ENCODE measurements around the gene ACTMAP. TPM values are rescaled to one million over a fixed set of nuclear protein-coding genes. Genes with fewer than 3 reads are reported as not detected.

ACTMAP gene
- total and polyA plus RNA-seq, 2 of the 13 experiments (the other 11 are each of a cell fraction or from before 2014, with no cell fraction given): 2.2 to 7.9 TPM

DNA sequence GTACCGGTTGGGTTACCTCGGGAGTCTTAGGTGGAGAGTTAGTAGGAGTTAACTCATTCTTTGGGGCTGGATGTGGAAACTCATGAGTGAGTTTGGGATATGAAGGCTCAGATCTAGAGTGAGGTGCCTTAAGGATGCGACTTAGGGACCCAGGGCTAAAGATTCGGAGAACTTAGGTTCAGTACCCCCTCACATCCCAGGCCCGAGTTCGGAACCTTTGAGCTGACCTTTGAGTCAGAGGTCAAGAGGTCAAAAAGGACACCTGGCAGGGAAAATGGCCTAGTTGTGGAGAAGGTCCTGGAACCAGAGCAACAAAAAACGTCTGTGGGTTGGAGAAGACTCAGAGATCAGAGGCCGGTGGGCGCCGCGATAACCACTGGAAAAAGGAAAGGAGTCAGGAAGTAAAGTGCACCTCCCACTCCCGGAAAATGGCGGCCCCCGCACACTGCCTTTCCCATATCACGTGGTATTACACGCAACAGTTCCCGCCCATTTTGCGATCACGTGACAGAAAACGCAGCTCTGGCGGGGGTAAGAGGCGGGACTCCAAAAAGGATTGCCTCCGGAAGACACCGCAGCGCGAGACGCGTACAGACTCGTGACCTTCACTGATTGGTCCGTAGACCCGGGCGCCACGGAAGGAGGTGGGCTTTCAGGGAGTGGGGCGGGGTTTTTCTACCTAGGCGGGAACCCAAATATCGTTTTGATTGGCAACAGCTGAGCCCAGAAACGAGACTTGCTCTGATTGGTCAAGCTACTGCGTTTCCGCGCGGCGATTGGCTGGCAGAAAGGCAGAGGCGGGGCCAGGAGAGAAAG lies at the start of gene ACTMAP (continued):
- TF ChIP-seq PPARG (CRISPR knock-in tag; conservative IDR thresholded peaks at IDR 0.05) (no peak), ATAD3A (CRISPR knock-in tag; IDR thresholded peaks at IDR 0.05) (no peak), FOXM1 (CRISPR knock-in tag; IDR thresholded peaks at IDR 0.05) (no peak), ZNF775 (CRISPR knock-in tag; IDR thresholded peaks at IDR 0.05; ENCODE audit: borderline replicate concordance) (no peak), ZNF672 (CRISPR knock-in tag; IDR thresholded peaks at IDR 0.05) (no peak), KDM1A (CRISPR knock-in tag; IDR thresholded peaks at IDR 0.05) (no peak; the same call in 1 of the 2 replicates), SMAD9 (CRISPR knock-in tag; IDR thresholded peaks at IDR 0.05) (no peak), ZSCAN29 (CRISPR knock-in tag; conservative IDR thresholded peaks at IDR 0.05) (peak; percentile 76; the same call in 1 of the 2 replicates), ZNF883 (CRISPR knock-in tag; IDR thresholded peaks at IDR 0.05; ENCODE audit: not compliant biosample characterization) (no peak), ASH2L (IDR thresholded peaks at IDR 0.05; ENCODE audit: insufficient read length, low read depth, low read length) (peak; percentile 28), MTA3 (CRISPR knock-in tag; IDR thresholded peaks at IDR 0.05) (no peak), CCDC6 (CRISPR knock-in tag; IDR thresholded peaks at IDR 0.05) (peak; percentile 15; the same call in 1 of the 2 replicates), MAFG (CRISPR knock-in tag; IDR thresholded peaks at IDR 0.05) (no peak), GABPA (IDR thresholded peaks at IDR 0.05; ENCODE audit: low read depth, low read length) (peak; percentile 65), GABPA (CRISPR knock-in tag; IDR thresholded peaks at IDR 0.05; ENCODE audit: low read depth) (peak; percentile 90), ZNF207 (IDR thresholded peaks at IDR 0.05; ENCODE audit: borderline replicate concordance) (peak; percentile 96; the same call in 1 of the 2 replicates), ARHGAP35 (CRISPR knock-in tag; IDR thresholded peaks at IDR 0.05; ENCODE audit: borderline replicate concordance) (no peak), ZNF326 (CRISPR knock-in tag; IDR thresholded peaks at IDR 0.05; ENCODE audit: borderline replicate concordance) (no peak), PAWR (CRISPR knock-in tag; IDR thresholded peaks at IDR 0.05; ENCODE audit: borderline replicate concordance) (no peak)
- TF ChIP-seq, protein P1, sequence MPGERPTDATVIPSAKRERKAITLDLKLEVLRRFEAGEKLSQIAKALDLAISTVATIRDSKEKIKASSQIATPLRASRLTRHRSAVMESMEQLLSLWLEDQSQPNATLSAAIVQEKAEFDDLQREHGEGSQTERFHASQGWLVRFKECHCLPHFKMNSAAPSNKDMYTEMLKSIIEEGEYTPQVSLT (CRISPR knock-in tag; IDR thresholded peaks at IDR 0.05; ENCODE audit: borderline replicate concordance, low read depth): 0 out of 2 replicates have a peak, but pooled peaks have one; percentile 79
- TF ChIP-seq, protein P2, sequence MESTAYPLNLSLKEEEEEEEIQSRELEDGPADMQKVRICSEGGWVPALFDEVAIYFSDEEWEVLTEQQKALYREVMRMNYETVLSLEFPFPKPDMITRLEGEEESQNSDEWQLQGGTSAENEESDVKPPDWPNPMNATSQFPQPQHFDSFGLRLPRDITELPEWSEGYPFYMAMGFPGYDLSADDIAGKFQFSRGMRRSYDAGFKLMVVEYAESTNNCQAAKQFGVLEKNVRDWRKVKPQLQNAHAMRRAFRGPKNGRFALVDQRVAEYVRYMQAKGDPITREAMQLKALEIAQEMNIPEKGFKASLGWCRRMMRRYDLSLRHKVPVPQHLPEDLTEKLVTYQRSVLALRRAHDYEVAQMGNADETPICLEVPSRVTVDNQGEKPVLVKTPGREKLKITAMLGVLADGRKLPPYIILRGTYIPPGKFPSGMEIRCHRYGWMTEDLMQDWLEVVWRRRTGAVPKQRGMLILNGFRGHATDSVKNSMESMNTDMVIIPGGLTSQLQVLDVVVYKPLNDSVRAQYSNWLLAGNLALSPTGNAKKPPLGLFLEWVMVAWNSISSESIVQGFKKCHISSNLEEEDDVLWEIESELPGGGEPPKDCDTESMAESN (CRISPR knock-in tag; conservative IDR thresholded peaks at IDR 0.05): no peak; the same call in 1 of the 2 replicates
- TF ChIP-seq, protein P3, sequence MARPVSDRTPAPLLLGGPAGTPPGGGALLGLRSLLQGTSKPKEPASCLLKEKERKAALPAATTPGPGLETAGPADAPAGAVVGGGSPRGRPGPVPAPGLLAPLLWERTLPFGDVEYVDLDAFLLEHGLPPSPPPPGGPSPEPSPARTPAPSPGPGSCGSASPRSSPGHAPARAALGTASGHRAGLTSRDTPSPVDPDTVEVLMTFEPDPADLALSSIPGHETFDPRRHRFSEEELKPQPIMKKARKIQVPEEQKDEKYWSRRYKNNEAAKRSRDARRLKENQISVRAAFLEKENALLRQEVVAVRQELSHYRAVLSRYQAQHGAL (CRISPR knock-in tag; IDR thresholded peaks at IDR 0.05; ENCODE audit: not compliant biosample characterization): no peak
- TF ChIP-seq, protein P4, sequence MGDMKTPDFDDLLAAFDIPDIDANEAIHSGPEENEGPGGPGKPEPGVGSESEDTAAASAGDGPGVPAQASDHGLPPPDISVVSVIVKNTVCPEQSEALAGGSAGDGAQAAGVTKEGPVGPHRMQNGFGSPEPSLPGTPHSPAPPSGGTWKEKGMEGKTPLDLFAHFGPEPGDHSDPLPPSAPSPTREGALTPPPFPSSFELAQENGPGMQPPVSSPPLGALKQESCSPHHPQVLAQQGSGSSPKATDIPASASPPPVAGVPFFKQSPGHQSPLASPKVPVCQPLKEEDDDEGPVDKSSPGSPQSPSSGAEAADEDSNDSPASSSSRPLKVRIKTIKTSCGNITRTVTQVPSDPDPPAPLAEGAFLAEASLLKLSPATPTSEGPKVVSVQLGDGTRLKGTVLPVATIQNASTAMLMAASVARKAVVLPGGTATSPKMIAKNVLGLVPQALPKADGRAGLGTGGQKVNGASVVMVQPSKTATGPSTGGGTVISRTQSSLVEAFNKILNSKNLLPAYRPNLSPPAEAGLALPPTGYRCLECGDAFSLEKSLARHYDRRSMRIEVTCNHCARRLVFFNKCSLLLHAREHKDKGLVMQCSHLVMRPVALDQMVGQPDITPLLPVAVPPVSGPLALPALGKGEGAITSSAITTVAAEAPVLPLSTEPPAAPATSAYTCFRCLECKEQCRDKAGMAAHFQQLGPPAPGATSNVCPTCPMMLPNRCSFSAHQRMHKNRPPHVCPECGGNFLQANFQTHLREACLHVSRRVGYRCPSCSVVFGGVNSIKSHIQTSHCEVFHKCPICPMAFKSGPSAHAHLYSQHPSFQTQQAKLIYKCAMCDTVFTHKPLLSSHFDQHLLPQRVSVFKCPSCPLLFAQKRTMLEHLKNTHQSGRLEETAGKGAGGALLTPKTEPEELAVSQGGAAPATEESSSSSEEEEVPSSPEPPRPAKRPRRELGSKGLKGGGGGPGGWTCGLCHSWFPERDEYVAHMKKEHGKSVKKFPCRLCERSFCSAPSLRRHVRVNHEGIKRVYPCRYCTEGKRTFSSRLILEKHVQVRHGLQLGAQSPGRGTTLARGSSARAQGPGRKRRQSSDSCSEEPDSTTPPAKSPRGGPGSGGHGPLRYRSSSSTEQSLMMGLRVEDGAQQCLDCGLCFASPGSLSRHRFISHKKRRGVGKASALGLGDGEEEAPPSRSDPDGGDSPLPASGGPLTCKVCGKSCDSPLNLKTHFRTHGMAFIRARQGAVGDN (CRISPR knock-in tag; IDR thresholded peaks at IDR 0.05): peak; percentile 70
